ENCODE results near the gene SNRK.

- TF ChIP-seq CTCF (IDR thresholded peaks at IDR 0.05) = no peak
- TF ChIP-seq POLR2A (IDR thresholded peaks at IDR 0.05; ENCODE audit: low read depth) = no peak
- no peak for TF ChIP-seq POLR2AphosphoS5 (IDR thresholded peaks at IDR 0.05)
- no peak for TF ChIP-seq EP300 (IDR thresholded peaks at IDR 0.05)
Observed at GRCh38 chr3:43349716-43350115, 63.4 kb downstream of the SNRK start.

All from esophagus muscularis mucosa (tissue), 4 donors.